Loucy (cell line): ENCODE measurements around the gene MT1B.

Source experiments
- CTCF ChIP-seq: fragments of 200-600 bp; sonication (generic); conservative IDR thresholded peaks from 2 replicates; pipeline ENCODE4 v1.5.1; 2014; ENCODE audit warnings: mild to moderate bottlenecking, antibody characterized with exemption, low read length
- EZH2phosphoT487 ChIP-seq: fragments of 200-600 bp; IDR thresholded peaks from 2 replicates; pipeline ENCODE4 v1.6.1; 2018; ENCODE audit warnings: antibody characterized with exemption, mild to moderate bottlenecking, moderate library complexity, borderline replicate concordance

- TF ChIP-seq CTCF = no peak
- TF ChIP-seq EZH2phosphoT487 = no peak
Measured at GRCh38 chr16:56632848-56633365, 18.8 kb upstream of the MT1B start.
